ENCODE data around the gene RAI1.

Gene RAI1

GRCh38 chr17:17716837-17717523 lies 35.7 kb downstream of the RAI1 start:
- TF ChIP-seq POLR2A (IDR thresholded peaks at IDR 0.05; ENCODE audit: low read depth, low read length) (no peak), TAF1 (IDR thresholded peaks at IDR 0.05; ENCODE audit: borderline replicate concordance, low read depth, low read length) (no peak), POLR2AphosphoS5 (IDR thresholded peaks at IDR 0.05; ENCODE audit: low read depth, low read length) (no peak)
- DNase-seq (ENCODE audit: insufficient read length): no peak
- FAIRE-seq: peak; percentile 17

GRCh38 chr17:17718251-17718650 lies 37.0 kb downstream of the RAI1 start:
- no peak for FAIRE-seq
- TF ChIP-seq POLR2A (IDR thresholded peaks at IDR 0.05; ENCODE audit: low read depth, low read length) (no peak), TAF1 (IDR thresholded peaks at IDR 0.05; ENCODE audit: borderline replicate concordance, low read depth, low read length) (no peak), POLR2AphosphoS5 (IDR thresholded peaks at IDR 0.05; ENCODE audit: low read depth, low read length) (no peak)
- DNase-seq (ENCODE audit: insufficient read length): no peak

- no peak for DNase-seq (ENCODE audit: insufficient read length)
- no peak for TF ChIP-seq POLR2AphosphoS5 (IDR thresholded peaks at IDR 0.05; ENCODE audit: low read depth, low read length)
- TF ChIP-seq POLR2A (IDR thresholded peaks at IDR 0.05; ENCODE audit: low read depth, low read length): no peak
- TF ChIP-seq TAF1 (IDR thresholded peaks at IDR 0.05; ENCODE audit: borderline replicate concordance, low read depth, low read length): no peak
- FAIRE-seq: no peak
Observed at GRCh38 chr17:17719199-17719940, 38.1 kb downstream of the RAI1 start.

GRCh38 chr17:17719966-17720543 lies 38.8 kb downstream of the RAI1 start:
- FAIRE-seq (no peak), DNase-seq (ENCODE audit: insufficient read length) (no peak)
- no peak for TF ChIP-seq TAF1 (IDR thresholded peaks at IDR 0.05; ENCODE audit: borderline replicate concordance, low read depth, low read length)
- TF ChIP-seq POLR2A (IDR thresholded peaks at IDR 0.05; ENCODE audit: low read depth, low read length): no peak
- TF ChIP-seq POLR2AphosphoS5 (IDR thresholded peaks at IDR 0.05; ENCODE audit: low read depth, low read length): no peak

GRCh38 chr17:17721140-17721668 lies 39.9 kb downstream of the RAI1 start:
- FAIRE-seq (no peak), DNase-seq (ENCODE audit: insufficient read length) (no peak)
- no peak for TF ChIP-seq TAF1 (IDR thresholded peaks at IDR 0.05; ENCODE audit: borderline replicate concordance, low read depth, low read length)
- no peak for TF ChIP-seq POLR2A (IDR thresholded peaks at IDR 0.05; ENCODE audit: low read depth, low read length)
- no peak for TF ChIP-seq POLR2AphosphoS5 (IDR thresholded peaks at IDR 0.05; ENCODE audit: low read depth, low read length)

GRCh38 chr17:17722081-17722905 lies 41.0 kb downstream of the RAI1 start:
- FAIRE-seq: no peak
- TF ChIP-seq POLR2AphosphoS5 (IDR thresholded peaks at IDR 0.05; ENCODE audit: low read depth, low read length) (no peak), POLR2A (IDR thresholded peaks at IDR 0.05; ENCODE audit: low read depth, low read length) (no peak), TAF1 (IDR thresholded peaks at IDR 0.05; ENCODE audit: borderline replicate concordance, low read depth, low read length) (no peak)
- DNase-seq (ENCODE audit: insufficient read length): no peak

- no peak for DNase-seq (ENCODE audit: insufficient read length)
- FAIRE-seq: no peak
- no peak for TF ChIP-seq TAF1 (IDR thresholded peaks at IDR 0.05; ENCODE audit: borderline replicate concordance, low read depth, low read length)
- TF ChIP-seq POLR2AphosphoS5 (IDR thresholded peaks at IDR 0.05; ENCODE audit: low read depth, low read length): no peak
- TF ChIP-seq POLR2A (IDR thresholded peaks at IDR 0.05; ENCODE audit: low read depth, low read length): no peak
Observed at GRCh38 chr17:17722906-17723353, 41.7 kb downstream of the RAI1 start.

GRCh38 chr17:17723354-17724261 lies 42.4 kb downstream of the RAI1 start:
- peak; percentile 68 for DNase-seq (ENCODE audit: insufficient read length)
- TF ChIP-seq POLR2AphosphoS5 (IDR thresholded peaks at IDR 0.05; ENCODE audit: low read depth, low read length) (no peak), POLR2A (IDR thresholded peaks at IDR 0.05; ENCODE audit: low read depth, low read length) (no peak), TAF1 (IDR thresholded peaks at IDR 0.05; ENCODE audit: borderline replicate concordance, low read depth, low read length) (no peak)
- peak; percentile 50 for FAIRE-seq

- FAIRE-seq (peak; percentile 87), DNase-seq (ENCODE audit: insufficient read length) (peak; percentile 76)
- no peak for TF ChIP-seq POLR2AphosphoS5 (IDR thresholded peaks at IDR 0.05; ENCODE audit: low read depth, low read length)
- peak; percentile 18; the same call in 1 of the 2 replicates for TF ChIP-seq POLR2A (IDR thresholded peaks at IDR 0.05; ENCODE audit: low read depth, low read length)
Observed at GRCh38 chr17:17724307-17725010, 43.2 kb downstream of the RAI1 start.
